Measurements from ENCODE around the gene SPG7. TPM values are rescaled to one million over a fixed set of nuclear protein-coding genes. Genes with fewer than 3 reads are reported as not detected.

The SPG7 gene
- total RNA-seq, 2 experiments from 2014 or later, result 78.6 to 79.8 TPM

DNA sequence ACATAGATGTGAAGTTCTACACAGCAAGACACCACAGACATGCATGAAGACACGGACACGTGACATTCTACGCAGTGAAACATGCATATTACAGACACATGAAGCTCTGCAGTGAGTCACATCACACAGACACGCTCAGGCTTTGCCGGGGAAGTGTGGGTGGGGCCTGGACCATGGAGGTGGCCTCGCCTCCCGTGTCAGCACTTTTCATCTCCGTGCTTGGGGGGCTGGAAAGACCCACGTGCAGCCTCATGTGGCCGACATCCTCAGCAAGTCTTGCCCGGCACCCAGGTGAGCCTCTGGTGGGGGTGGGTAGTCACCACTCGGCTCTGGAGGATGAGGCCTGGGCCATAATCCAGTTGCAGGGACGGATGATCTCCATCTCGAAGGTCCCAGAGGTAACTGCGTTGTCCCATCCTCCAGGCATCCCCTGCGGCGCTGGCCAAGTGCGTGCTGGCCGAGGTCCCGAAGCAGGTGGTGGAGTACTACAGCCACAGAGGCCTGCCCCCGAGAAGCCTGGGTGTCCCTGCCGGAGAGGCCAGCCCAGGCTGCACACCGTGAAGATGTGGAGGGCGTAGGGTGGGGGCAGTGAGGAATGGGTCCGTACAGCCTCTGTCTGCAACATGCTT, 88.0 kb downstream of the SPG7 start:
- H3K27me3 Mint-ChIP-seq, result no peaks in the 10 kb centered on the region
- H3K4me3 Mint-ChIP-seq, result no peak overlapping the region
- intact Hi-C loops (cut with micrococcal nuclease), result no loop called here
- ChIA-PET CTCF (no interaction called here), POLR2A (no interaction called here)
- H3K36me3 Mint-ChIP-seq (ENCODE audit: low read depth), result no peaks in the 10 kb centered on the region
- H3K27ac Mint-ChIP-seq, result no peak overlapping the region
- no peak for ATAC-seq
- no peak for DNase-seq
- peaks cover 7% of the 10 kb centered on the region for H3K4me1 Mint-ChIP-seq (ENCODE audit: low read depth)
- H3K9me3 Mint-ChIP-seq, result no peaks in the 10 kb centered on the region
- TF ChIP-seq, protein P1, sequence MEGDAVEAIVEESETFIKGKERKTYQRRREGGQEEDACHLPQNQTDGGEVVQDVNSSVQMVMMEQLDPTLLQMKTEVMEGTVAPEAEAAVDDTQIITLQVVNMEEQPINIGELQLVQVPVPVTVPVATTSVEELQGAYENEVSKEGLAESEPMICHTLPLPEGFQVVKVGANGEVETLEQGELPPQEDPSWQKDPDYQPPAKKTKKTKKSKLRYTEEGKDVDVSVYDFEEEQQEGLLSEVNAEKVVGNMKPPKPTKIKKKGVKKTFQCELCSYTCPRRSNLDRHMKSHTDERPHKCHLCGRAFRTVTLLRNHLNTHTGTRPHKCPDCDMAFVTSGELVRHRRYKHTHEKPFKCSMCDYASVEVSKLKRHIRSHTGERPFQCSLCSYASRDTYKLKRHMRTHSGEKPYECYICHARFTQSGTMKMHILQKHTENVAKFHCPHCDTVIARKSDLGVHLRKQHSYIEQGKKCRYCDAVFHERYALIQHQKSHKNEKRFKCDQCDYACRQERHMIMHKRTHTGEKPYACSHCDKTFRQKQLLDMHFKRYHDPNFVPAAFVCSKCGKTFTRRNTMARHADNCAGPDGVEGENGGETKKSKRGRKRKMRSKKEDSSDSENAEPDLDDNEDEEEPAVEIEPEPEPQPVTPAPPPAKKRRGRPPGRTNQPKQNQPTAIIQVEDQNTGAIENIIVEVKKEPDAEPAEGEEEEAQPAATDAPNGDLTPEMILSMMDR (IDR thresholded peaks at IDR 0.05), result no peak

DNA sequence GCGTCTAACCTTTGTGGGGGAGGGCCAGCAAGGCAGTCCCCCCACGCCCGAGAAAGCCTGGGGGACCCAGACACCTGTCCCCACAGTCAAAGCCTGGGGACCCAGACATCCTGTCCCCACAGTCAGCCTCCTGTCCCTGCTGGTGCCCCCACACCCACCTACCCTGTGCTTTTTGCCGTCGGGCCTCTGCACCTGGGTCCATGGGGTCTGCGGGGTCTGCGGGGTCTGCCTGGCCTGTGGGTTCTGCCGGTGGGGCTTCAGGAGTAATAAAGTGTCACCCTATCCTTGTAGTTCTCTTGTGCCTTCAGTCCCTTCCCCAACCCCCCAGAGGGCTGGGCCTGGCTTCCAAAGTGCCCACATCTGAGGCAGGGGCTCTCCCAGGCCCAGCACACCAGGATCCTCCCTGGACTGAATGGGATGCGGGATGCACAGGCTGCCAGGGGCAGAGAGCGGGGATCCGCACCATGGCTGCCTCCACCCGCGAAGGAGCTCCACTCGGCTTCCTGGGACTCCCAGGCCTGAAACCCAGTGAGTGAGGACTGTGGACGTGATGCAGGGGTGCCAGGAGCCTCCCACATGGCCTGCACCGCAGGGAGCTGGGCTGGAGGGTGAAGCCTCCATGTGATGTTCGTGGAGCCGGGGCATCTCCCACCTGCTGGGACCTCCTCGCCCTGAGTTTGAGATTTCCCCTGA, 88.9 kb downstream of the SPG7 start:
- intact Hi-C loops (cut with micrococcal nuclease), result no loop called here
- H3K27ac Mint-ChIP-seq, result no peak overlapping the region
- no peak for ATAC-seq

DNA sequence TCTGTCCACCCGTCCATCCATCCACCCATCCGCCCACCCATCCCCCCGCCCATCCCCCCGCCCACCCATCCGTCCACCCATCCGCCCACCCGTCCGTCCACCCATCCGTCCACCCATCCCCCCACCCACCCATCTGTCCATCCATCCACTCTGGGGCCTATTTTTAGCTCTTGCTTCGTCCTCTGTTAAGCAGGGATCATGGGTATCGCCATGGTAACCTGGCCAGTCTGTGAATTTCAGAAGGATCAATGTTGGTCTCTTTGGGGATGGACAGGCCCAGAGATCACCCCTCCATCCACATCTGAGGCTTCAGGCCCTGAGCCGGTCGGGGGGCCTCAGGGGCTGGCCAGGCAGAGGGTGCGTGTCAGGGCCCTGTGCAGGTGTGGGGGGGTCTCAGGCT, 90.0 kb downstream of the SPG7 start:
- intact Hi-C loops (cut with micrococcal nuclease), result no loop called here
- no peaks in the 10 kb centered on the region for H3K36me3 Mint-ChIP-seq (ENCODE audit: low read depth)
- H3K4me1 Mint-ChIP-seq (ENCODE audit: low read depth), result peaks cover 19% of the 10 kb centered on the region
- no peak overlapping the region for H3K27ac Mint-ChIP-seq
- no peaks in the 10 kb centered on the region for H3K27me3 Mint-ChIP-seq
- peak; percentile 45 for DNase-seq
- no peak overlapping the region for H3K4me3 Mint-ChIP-seq
- TF ChIP-seq, protein P1 (IDR thresholded peaks at IDR 0.05), result no peak
- no peak for ATAC-seq
- CTCF ChIA-PET, result interaction anchor here (0.5 kb wide), 1 partner anchor 9 kb away, joined by 3 read pairs; no protein-coding TSS in a partner anchor
- no peaks in the 10 kb centered on the region for H3K9me3 Mint-ChIP-seq
- POLR2A ChIA-PET, result no interaction called here

More for the DNA sequence above, 88.9 kb downstream of the SPG7 start:
- Mint-ChIP-seq H3K27me3 (no peaks in the 10 kb centered on the region), H3K36me3 (ENCODE audit: low read depth) (no peaks in the 10 kb centered on the region), H3K9me3 (no peaks in the 10 kb centered on the region), H3K4me3 (no peak overlapping the region), H3K4me1 (ENCODE audit: low read depth) (peaks cover 9% of the 10 kb centered on the region)
- TF ChIP-seq, protein P1 (IDR thresholded peaks at IDR 0.05), result no peak
- DNase-seq, result no peak
- POLR2A ChIA-PET, result no interaction called here
- CTCF ChIA-PET, result no interaction called here

DNA sequence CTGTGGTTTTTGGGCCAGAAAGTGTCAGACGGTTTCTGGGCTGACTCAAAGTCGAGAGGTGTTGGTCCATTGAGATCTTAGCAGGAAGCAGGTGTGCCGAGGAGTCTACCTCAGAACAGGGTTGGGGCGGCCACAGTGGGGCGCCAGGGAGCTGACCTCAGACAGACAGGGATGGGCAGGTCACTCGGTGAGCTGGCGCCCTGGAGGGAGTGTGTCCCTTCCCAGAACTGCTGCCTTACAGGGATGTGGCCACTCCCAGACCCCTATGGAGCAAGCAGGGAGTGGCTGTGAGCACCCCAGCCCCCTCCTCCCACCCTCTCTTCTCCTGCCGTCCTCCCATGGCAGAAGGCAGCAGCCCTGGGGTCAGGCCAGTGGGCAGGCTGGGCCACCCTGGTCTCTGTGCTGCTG, 91.3 kb downstream of the SPG7 start:
- Mint-ChIP-seq H3K9me3 (no peaks in the 10 kb centered on the region), H3K27me3 (no peaks in the 10 kb centered on the region), H3K27ac (no peak overlapping the region), H3K36me3 (ENCODE audit: low read depth) (no peaks in the 10 kb centered on the region), H3K4me3 (no peak overlapping the region), H3K4me1 (ENCODE audit: low read depth) (peaks cover 12% of the 10 kb centered on the region)
- DNase-seq, result peak; percentile 75
- POLR2A ChIA-PET, result interaction anchor here (2.1 kb wide), 1 partner anchor 58 kb away, joined by 6 read pairs; the partner anchor contains the start of genes CHMP1A and SPATA33
- CTCF ChIA-PET, result interaction anchor here (1.5 kb wide), 1 partner anchor 34 kb away, joined by 6 read pairs; no protein-coding TSS in a partner anchor
- TF ChIP-seq, protein P1 (IDR thresholded peaks at IDR 0.05), result peak; percentile 44
- peak; percentile 45 for ATAC-seq
- intact Hi-C loops (cut with micrococcal nuclease), result no loop called here

DNA sequence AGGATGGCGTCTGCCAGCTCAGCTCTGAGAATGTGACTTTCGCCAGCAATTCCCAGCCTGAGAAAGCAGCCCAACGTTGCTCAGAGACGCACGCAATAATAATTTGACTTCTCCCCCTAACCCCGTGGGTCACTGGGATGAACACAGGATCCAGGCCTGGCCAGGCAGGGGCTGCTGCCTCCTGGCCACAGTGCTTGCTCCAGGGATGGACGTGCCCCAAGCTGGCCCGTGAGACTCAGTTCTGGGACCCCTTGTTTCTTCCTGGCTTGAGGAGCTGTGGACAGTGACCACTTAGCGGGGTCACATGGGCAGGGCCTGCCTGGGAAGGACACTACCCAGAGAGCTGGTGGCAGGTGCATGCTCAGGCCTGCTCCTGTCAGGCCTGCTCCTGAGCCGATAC, 91.7 kb downstream of the SPG7 start:
- CTCF ChIA-PET, result interaction anchor here (1.5 kb wide), 1 partner anchor 35 kb away, joined by 6 read pairs; no protein-coding TSS in a partner anchor
- Mint-ChIP-seq H3K36me3 (ENCODE audit: low read depth) (no peaks in the 10 kb centered on the region), H3K4me1 (ENCODE audit: low read depth) (peaks cover 12% of the 10 kb centered on the region), H3K27ac (no peak overlapping the region), H3K4me3 (no peak overlapping the region), H3K9me3 (no peaks in the 10 kb centered on the region), H3K27me3 (no peaks in the 10 kb centered on the region)
- ATAC-seq (no peak), DNase-seq (no peak)
- intact Hi-C loops (cut with micrococcal nuclease), result no loop called here
- TF ChIP-seq, protein P1 (IDR thresholded peaks at IDR 0.05), result no peak
- POLR2A ChIA-PET, result interaction anchor here (1.1 to 2.1 kb wide), 2 partner anchors 15 to 58 kb away, joined by 3 to 6 read pairs; partner anchors contain the start of genes CHMP1A and SPATA33
